PC-3 (cell line): ENCODE data around the gene MYLK.

ENCODE experiments used
- CTCF ChIP-seq: fragments of 300-600 bp; sonication (generic); conservative IDR thresholded peaks from 2 replicates; pipeline ENCODE4 v1.5.1; 2017; ENCODE audit warnings: antibody characterized with exemption, low read depth, mild to moderate bottlenecking, low read length
- EZH2 ChIP-seq: fragments of 300-600 bp; sonication (generic); IDR thresholded peaks from one replicate; pipeline ENCODE4 v1.6.1; 2017; ENCODE audit warnings: antibody characterized with exemption, mild to moderate bottlenecking, low read length; ENCODE audit not compliant: unreplicated experiment
- EZH2phosphoT487 ChIP-seq: fragments of 300-600 bp; sonication (generic); IDR thresholded peaks from 2 replicates; pipeline ENCODE4 v1.6.1; 2018; ENCODE audit warnings: mild to moderate bottlenecking, antibody characterized with exemption, low read length, borderline replicate concordance

DNA sequence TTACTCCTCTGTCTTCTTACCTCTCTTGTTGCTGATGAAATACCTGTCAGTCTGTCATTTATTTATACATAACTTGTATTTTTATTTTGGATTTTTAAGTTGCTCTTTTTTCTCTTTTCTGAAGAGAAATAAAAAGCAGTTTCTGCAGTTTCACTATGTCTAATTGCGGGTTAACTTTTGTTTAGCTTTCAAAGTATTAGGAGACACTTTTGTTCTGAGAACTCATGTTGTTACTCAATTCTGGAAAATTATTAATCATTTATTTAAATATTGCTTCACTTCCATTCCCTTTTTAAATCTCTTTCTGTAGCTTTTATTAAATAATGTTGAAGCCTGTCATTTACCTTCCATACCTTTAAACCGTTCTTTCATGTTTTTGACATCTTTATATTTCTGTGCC, 29.2 kb downstream of the MYLK start:
- TF ChIP-seq EZH2 (no peak), CTCF (no peak), EZH2phosphoT487 (no peak)
